Activated CD4-positive, CD25-positive, alpha-beta regulatory T cell treated with anti-CD3 and anti-CD28 coated beads, Interleukin-2, amount 50 U/mL, for 16 hours (primary cell): Measurements from ENCODE around the gene PRKCQ.

ENCODE experiments used
- DNase-seq: peaks from one replicate; pipeline ENCODE4 v3.0.0-alpha.2; 2020; ENCODE audit warnings: low read depth, low spot score

PRKCQ gene

DNA sequence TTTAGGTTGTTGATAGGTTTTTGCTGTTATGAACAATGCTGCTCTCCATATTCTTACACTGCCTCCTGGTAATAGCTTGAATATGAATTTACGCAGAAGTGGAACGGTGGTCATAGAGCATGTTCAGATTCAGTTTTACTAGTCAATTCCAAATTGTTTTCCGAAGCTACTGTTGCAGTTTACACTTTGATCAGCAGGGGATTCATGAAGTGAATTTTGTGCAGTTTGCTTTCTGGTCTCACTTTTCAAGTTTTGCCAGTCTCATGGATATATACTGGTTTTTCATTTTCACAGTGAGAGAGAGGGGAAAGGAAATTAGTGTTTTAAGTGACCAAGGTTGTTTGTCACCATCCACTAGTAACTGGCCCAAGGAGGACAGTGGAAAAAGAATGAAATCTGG lies 171.3 kb downstream of the PRKCQ start:
- DNase-seq = no peak

GRCh38 chr10:6407034-6407721 lies 172.9 kb downstream of the PRKCQ start:
- no peak for DNase-seq

DNA sequence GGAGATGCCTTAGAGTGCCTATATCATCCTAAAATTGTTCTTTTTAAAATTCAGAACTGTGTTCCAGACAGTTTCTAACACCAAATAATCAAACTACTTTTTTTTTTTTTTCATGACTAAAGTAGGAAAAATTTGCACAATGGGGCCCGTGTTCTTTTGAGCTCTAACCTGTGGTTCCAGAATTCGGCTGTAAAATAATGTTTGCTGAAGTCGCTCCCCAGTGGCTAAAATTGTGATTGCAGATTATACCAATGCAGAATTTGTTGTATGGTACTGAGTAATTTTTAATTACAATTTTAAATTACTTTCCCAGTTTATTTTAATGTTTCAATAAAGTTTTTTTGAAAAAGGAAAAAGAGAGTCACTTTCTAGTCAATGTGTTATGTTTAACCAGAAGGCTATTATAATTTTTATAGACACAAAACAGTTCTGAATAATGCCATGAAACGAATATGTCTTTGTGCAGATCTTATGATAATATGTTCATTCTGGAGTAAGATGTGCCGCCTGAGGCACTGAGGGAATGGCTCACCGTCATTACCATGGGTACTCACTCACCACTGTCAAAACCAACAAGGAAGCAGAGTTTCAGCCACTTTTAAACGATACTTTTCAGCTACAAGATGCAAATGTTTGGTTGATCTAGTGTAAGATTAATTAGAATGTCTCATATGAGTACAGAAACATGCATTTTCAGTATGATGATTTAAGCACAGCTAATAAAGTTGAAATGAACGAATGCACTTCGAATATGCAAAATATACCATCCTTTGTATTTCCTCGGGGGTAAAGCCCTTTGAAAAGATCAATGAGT lies 173.6 kb downstream of the PRKCQ start:
- no peak for DNase-seq

- no peak for DNase-seq
Observed at GRCh38 chr10:6405713-6406112, 174.4 kb downstream of the PRKCQ start.

- no peak for DNase-seq
Observed at GRCh38 chr10:6404127-6405072, 175.7 kb downstream of the PRKCQ start.

- no peak for DNase-seq
Observed at GRCh38 chr10:6402960-6403359, 177.1 kb downstream of the PRKCQ start.

GRCh38 chr10:6402349-6402709 lies 177.7 kb downstream of the PRKCQ start:
- DNase-seq = no peak

DNA sequence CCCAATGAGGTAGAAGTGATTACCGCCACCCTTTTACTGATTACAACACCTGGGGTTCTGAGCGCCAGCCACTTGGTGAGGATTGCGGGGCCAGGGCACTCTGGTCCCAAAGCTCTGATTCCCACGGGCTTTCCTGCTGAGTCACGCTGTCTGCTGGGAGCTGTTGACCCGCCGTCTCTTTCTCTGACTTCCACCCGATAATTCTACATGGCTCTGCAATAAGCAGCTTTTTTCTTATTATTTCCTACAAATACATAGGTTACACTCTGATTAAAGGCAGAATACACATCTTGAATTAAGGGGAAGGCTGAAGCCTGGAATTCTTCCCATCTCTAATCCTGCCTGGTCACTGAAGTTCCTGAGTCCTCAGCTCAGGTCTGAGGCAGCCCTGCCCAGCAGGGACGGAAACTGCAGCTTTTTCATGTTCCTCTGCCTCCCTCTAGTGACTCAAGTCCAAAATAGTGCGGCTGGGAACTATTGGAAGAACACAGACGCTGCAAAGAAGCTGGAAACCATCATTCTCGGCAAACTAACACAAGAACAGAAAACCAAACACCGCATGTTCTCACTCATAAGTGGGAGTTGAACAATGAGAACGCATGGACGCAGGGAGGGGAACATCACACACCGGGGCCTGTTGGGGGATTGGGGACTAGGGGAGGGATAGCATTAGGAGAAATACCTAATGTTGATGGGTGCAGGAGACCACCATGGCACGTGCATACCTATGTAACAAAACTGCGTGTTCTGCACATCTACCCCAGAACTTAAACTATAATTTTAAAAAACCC lies 178.3 kb downstream of the PRKCQ start:
- DNase-seq = peak; percentile 24

DNA sequence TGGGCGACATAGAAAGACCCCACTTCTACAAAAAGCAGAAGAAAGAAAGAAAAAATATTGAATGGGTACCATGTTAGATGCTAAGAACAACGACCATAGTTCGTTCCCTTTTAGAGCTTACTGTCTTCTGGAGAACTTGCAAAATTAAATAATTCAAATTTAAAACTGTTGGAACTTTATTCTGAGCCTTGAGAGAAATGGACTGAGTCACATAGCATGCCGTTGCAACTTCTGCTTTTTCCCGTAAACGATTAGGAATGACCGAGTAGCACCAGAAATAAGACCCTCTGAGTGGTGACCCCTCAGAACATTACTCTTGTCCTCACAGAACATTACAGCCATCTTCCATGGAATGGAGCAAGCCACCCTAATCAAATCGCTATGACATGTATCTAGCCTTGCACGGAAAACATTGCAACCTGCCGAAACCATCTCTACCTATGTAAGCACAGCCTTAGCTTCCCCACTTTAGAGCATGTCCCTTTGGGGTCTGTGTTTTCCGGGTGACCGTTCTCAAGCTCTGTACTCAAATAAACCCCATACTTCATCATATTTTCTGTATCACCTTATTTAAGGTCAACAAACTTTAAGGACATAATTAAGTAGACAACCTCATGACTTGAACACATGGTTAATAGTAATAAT lies 179.1 kb downstream of the PRKCQ start:
- no peak for DNase-seq

DNA sequence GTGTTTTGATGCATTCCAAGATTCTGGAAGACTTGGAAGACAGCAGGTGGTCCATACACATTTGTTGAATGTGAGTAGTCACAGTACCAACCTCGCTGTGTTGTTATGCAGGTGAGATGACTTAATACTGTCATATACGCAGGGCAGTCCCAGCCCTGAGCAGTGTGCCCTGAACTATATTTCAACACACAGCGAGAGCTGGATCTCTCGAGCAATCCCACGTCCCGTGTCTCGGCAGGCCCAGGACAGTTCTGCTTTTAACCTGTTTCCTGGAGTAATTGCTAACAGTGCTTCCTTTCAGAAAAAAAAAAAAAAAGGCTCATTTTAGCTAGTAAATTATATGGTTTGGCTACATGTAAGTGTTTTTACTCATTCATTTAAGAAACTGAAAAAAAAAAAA lies 179.7 kb downstream of the PRKCQ start:
- DNase-seq = no peak

DNA sequence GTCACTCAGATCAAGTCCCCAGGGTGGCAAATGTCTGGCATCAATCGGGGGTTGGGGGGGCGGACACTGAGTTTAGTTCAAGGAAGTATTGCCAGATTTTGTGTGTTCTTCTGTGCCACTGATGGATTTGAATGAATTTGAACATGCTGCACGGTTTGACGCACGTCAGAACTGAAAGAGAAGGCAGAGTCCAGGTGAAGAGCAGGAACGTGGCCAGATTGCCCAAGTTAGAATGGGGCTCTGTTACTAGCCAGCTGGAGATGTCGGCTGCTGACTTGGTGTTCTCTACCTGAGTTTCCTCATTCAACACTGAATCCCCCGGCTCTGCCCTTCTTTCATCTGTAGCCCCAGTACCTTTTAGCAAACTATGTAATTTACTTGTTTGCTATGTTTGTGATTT lies 180.2 kb downstream of the PRKCQ start:
- DNase-seq = no peak

DNA sequence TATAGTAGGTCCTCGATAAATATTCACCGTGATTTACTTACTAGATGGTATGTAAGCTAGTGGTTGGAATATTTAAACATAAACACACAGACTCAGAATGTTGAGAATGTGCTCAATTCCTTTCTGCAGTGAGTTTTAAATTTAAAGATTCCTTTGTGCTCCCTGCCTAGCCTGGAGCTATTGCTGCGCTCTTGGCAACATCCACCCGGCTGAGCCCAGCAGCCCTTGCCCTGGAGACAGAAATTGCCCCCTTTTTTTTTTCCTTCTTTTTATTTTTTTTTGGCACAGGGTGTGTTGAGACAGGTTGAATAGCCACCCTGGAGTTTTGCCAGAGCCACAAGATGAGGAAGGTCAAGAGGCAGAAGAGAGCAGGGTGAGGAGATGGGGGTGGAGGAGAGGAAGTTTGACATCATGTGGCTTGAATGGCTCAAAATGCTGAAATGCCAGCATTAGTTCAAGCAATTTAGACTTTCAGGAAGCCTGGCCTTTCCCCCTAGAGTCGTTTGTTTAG lies 180.8 kb downstream of the PRKCQ start:
- DNase-seq = no peak

DNA sequence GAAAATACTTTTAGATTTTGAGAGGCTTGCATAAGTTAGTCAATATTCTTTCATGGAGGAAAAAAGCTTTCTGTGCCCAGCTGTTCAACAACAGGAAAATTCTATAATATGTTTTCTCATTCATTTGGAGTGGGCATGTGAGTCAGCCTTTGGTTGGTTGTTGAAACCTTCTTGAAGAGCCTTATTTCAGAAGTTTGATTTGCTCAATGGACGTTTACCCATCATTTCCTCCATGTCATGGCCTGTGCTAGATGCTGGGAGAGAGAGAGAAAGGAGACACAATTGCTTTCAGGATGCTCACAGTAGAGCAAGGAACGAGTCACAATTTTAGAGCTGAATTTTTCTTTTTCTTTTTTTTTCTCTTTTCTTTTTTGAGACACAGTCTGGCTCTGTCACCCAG lies 181.7 kb downstream of the PRKCQ start:
- no peak for DNase-seq

GRCh38 chr10:6396652-6397051 lies 183.4 kb downstream of the PRKCQ start:
- no peak for DNase-seq

DNA sequence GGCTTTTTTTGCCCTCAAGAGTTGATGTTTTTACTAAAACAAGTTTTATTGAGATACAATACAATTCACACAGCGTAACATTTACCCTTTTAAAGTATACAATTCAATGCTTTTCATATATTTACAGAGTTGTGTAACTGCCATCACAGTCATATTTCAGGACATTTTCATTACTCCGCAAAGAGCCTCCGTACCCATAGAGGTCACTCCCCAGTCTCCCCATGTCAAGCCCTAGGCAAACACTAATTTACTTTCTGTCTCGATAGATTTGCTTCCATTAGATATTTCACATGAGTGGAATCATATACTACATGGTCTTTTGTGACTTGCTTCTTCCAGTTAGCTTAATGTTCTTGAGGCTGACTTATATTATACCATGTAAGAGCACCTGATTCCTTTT lies 183.8 kb downstream of the PRKCQ start:
- DNase-seq = no peak

DNA sequence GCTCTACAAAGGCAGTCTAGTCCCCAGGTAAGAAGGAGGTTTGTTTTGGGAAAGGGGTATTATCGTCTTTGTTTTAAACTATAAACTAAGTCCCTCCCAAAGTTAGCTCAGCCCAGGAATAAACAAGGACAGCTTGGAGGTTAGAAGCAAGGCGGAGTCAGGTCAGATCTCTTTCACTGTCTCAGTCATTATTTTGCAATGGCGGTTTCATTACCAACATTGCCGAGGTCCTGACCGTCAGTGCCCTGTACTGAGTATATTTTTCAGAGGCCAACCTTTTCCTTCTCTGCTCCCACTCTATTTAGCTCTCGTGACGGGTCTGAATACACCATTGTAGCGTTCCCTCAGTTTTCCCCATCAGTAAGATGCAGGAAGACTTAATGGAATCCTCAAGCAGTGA lies 184.5 kb downstream of the PRKCQ start:
- DNase-seq = no peak

GRCh38 chr10:6394084-6394483 lies 186.0 kb downstream of the PRKCQ start:
- no peak for DNase-seq

DNA sequence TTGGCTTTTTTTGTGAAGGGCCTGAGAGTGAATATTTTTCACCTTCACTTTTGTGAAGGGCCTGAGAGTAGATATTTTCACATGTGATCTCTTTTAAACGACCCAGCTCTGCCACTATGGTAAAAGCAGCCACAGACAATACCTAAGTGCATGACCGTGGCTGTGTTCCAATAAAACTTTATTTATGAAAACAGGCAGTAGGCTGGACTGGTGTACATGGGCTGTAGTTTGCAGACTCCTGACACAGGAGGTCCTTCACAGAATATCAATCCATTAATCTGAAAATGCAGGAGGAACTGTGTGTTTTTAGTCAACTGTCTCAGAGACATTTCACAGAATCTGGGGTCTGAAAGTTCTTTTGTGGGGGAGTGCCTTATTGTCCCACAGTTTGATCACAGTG lies 186.9 kb downstream of the PRKCQ start:
- no peak for DNase-seq

GRCh38 chr10:6390213-6390845 lies 189.7 kb downstream of the PRKCQ start:
- no peak for DNase-seq

DNA sequence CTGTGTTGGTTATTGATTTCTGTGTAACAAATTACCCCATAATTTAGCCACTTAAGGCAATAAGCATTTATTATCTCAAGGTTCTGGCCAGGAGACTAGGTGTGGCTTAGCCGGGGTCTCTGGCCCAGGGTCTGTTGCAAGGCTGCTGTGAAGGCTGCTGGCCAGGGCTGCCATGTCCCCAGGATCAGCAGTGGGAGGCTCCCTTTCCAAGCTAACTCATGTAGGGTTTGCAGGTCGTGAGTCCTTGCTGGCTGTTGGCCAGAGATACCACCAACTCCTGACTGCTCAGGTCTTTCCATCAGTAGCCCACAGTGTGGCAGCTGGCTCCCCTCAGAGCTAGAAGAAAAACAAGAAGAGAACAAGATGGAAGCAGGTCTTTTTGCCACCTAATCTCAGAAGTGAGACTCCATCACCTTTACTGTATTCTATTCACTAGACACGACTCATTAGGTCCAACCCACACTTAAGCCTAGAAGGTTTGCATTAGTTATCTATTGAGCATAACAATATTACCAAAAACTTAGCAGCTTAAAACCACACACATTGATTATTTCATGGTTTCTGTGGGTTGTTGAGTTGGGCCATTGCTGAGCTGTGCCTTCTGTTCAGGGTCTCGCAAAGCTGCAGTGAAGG lies 191.7 kb downstream of the PRKCQ start:
- DNase-seq = no peak
